Osteocyte (in vitro differentiated cells): Measurements from ENCODE around the gene EFEMP1. TPM values are rescaled to one million over a fixed set of nuclear protein-coding genes. Genes with fewer than 3 reads are reported as not detected.

Experiments
- DNase-seq: peaks from one replicate; pipeline ENCODE4 v3.0.0; 2021; ENCODE audit warnings: mixed read lengths; ENCODE audit not compliant: unreplicated experiment; ENCODE audit errors: extremely low spot score
- H3K27ac Mint-ChIP-seq: one replicate; pipeline ENCODE4 v1.8.0; 2021; ENCODE audit warnings: mild to moderate bottlenecking, mixed read lengths; ENCODE audit not compliant: unreplicated experiment
- H3K27me3 Mint-ChIP-seq: one replicate; pipeline ENCODE4 v1.8.0; 2021; ENCODE audit warnings: mixed read lengths; ENCODE audit not compliant: unreplicated experiment
- H3K36me3 Mint-ChIP-seq: one replicate; pipeline ENCODE4 v1.8.0; 2021; ENCODE audit warnings: mixed read lengths; ENCODE audit not compliant: unreplicated experiment
- H3K4me1 Mint-ChIP-seq: one replicate; pipeline ENCODE4 v1.8.0; 2021; ENCODE audit warnings: mixed read lengths; ENCODE audit not compliant: unreplicated experiment
- H3K4me3 Mint-ChIP-seq: one replicate; pipeline ENCODE4 v1.8.0; 2021; ENCODE audit warnings: mild to moderate bottlenecking, moderate library complexity, mixed read lengths; ENCODE audit not compliant: unreplicated experiment
- H3K9me3 Mint-ChIP-seq: one replicate; pipeline ENCODE4 v1.8.0; 2021; ENCODE audit warnings: mixed read lengths; ENCODE audit not compliant: unreplicated experiment
- total RNA-seq: library from RNA; stranded (reverse); gene quantifications from 2 replicates; pipeline ENCODE4 v1.2.1, GENCODE V29; 2021
- TF ChIP-seq, protein P1 (sequence below): fragments of 200-600 bp; sonication (generic); IDR thresholded peaks from 2 replicates; pipeline ENCODE4 v1.5.0; 2021; ENCODE audit warnings: antibody characterized with exemption, mild to moderate bottlenecking, moderate library complexity

The EFEMP1 gene
- total RNA-seq, 1 donor from 2014 or later: 7.4 TPM

- Mint-ChIP-seq H3K27ac (no peak overlapping the region), H3K9me3 (no peaks in the 10 kb centered on the region), H3K27me3 (peaks cover 1% of the 10 kb centered on the region), H3K36me3 (no peaks in the 10 kb centered on the region), H3K4me3 (no peak overlapping the region), H3K4me1 (peaks cover 36% of the 10 kb centered on the region)
- no peak for DNase-seq
- TF ChIP-seq, protein P1, sequence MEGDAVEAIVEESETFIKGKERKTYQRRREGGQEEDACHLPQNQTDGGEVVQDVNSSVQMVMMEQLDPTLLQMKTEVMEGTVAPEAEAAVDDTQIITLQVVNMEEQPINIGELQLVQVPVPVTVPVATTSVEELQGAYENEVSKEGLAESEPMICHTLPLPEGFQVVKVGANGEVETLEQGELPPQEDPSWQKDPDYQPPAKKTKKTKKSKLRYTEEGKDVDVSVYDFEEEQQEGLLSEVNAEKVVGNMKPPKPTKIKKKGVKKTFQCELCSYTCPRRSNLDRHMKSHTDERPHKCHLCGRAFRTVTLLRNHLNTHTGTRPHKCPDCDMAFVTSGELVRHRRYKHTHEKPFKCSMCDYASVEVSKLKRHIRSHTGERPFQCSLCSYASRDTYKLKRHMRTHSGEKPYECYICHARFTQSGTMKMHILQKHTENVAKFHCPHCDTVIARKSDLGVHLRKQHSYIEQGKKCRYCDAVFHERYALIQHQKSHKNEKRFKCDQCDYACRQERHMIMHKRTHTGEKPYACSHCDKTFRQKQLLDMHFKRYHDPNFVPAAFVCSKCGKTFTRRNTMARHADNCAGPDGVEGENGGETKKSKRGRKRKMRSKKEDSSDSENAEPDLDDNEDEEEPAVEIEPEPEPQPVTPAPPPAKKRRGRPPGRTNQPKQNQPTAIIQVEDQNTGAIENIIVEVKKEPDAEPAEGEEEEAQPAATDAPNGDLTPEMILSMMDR: no peak
These were observed 62.8 kb downstream of the EFEMP1 start for GRCh38 chr2:55860832-55861231.

DNA sequence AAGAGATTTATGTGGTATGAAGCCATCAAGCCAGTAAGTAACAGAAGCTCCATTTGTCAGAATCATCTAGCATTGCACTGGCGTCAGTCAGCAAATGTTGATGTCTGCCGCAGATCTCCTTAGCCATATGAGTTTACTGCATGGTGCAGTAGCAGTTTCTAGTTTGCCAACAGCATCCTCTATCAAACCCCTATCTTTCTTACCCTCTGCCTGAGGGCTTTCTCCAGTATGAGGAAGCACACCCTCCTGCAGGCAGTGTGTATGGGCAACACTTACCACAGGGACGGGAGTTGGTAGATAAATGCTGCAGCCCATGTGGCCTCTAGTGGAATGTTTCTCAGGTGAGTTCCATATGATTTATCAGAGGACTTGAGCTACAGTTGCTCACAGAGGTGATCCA lies 63.7 kb downstream of the EFEMP1 start:
- Mint-ChIP-seq H3K27ac (no peak overlapping the region), H3K4me1 (peaks cover 28% of the 10 kb centered on the region), H3K27me3 (peaks cover 3% of the 10 kb centered on the region), H3K36me3 (no peaks in the 10 kb centered on the region), H3K9me3 (no peaks in the 10 kb centered on the region), H3K4me3 (no peak overlapping the region)
- DNase-seq: no peak
- TF ChIP-seq, protein P1: no peak

DNA sequence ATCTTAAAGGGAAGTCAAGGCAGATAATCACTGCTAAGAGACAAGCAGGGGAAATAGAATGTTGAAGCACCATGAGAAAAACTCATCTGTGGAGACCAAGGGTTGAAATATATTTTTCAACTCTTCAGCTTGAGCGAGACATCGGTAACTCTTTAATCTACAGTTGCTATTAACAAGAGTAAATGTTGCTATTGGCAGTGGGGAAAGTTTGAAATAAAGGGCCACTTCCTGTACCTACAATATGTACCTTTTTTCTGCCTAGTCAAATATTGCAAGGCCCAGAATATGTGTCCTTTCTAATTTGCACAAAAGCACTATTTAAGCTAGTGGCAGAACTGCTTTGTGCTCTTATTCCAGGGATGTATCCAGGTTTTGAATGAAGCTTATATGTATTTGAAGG lies 65.8 kb downstream of the EFEMP1 start:
- H3K36me3 Mint-ChIP-seq: no peaks in the 10 kb centered on the region
- no peak overlapping the region for H3K27ac Mint-ChIP-seq
- H3K9me3 Mint-ChIP-seq: no peaks in the 10 kb centered on the region
- H3K27me3 Mint-ChIP-seq: peaks cover 3% of the 10 kb centered on the region
- no peak overlapping the region for H3K4me3 Mint-ChIP-seq
- DNase-seq: no peak
- TF ChIP-seq, protein P1: no peak
- peaks cover 17% of the 10 kb centered on the region for H3K4me1 Mint-ChIP-seq

DNA sequence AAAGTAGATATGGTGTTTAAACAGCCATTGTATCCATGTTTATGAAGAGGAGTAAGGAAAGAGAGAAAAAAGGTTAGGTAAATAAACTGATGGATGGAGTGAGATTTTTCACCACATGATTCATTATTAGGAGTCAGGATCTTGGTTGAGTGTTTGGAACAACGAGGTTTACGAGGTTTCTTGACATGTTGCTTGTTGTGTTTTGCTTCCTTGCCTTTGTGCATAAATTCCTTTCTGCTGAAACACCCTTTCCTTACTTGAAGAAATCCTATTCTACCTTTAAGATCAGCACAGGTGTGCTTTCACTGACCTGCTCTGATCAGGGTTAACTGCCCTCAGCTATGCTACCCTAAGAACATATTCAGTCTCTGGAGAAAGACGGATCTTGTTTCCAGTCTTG lies 66.6 kb downstream of the EFEMP1 start:
- no peak for DNase-seq
- TF ChIP-seq, protein P1: no peak
- H3K36me3 Mint-ChIP-seq: no peaks in the 10 kb centered on the region
- peaks cover 9% of the 10 kb centered on the region for H3K4me1 Mint-ChIP-seq
- H3K27me3 Mint-ChIP-seq: peaks cover 7% of the 10 kb centered on the region
- no peaks in the 10 kb centered on the region for H3K9me3 Mint-ChIP-seq
- H3K4me3 Mint-ChIP-seq: no peak overlapping the region
- H3K27ac Mint-ChIP-seq: no peak overlapping the region

DNA sequence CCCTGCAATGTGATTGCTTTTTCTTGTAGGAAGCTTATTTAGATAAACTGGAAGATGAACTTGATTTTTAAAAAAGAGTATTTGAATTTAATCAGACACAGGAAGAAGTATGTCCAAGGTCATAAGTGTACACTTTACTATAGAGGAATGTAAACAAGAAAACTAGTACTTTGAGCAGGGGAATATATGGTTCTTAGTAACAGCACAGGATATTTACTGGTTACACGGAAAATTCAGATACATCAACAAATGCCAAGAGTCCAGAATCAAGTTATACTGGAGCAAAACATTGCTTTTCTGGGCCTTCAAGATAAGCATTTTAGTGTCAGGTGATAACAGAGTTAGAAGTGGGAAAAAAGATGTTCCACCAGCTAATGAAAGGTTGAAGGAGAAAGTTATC lies 75.5 kb downstream of the EFEMP1 start:
- Mint-ChIP-seq H3K9me3 (no peaks in the 10 kb centered on the region), H3K4me1 (no peaks in the 10 kb centered on the region), H3K4me3 (no peak overlapping the region), H3K36me3 (no peaks in the 10 kb centered on the region), H3K27me3 (peaks cover 16% of the 10 kb centered on the region), H3K27ac (no peak overlapping the region)
- no peak for DNase-seq
- TF ChIP-seq, protein P1: no peak
